ENCODE measurements around the gene NHSL2. TPM values are rescaled to one million over a fixed set of nuclear protein-coding genes. Genes with fewer than 3 reads are reported as not detected.

NHSL2 gene
- total and polyA plus RNA-seq, 2 of the 13 experiments (the other 11 are each of a cell fraction or from before 2014, with no cell fraction given), result not detected

DNA sequence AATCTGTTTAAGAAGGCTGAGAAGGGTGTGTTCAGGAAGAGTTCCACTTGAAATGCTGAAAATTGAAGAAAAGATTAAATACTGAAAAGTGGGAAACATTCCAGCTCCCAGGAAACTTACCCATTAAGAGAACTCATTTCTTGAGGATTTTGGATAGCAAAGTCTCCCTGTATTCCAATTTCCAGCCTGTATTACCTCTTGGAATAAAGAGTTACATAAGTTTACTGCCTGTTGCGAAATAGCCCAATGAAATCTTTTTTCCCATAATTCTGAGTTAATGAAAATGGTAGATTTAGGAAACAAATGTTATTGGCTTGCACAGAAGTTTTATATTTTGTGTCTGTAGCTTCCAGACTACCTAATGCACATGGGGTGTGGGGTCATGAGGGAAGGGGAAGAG, 12.0 kb downstream of the NHSL2 start:
- FAIRE-seq (no peak), DNase-seq (ENCODE audit: low spot score) (no peak), ATAC-seq (no peak)
- no peaks in the 10 kb centered on the region for H3K9me3 ChIP-seq (ENCODE audit: low read length)
- intact Hi-C loops (cut with micrococcal nuclease; ENCODE audit: unreplicated experiment) (no loop called here), in situ Hi-C loops (cut with HindIII; ENCODE audit: extremely low pct_ligation_motif_present, low pct_unique_long_range_greater_than_20kb) (no loop called here)
- no peaks in the 10 kb centered on the region for H3K27me3 ChIP-seq (ENCODE audit: control insufficient read depth in 1 of 2, insufficient read depth in 2 of 2, low read length in 2 of 2)
- TF ChIP-seq ZNF12 (CRISPR knock-in tag; IDR thresholded peaks at IDR 0.05) (no peak), CEBPB (IDR thresholded peaks at IDR 0.05; ENCODE audit: borderline replicate concordance, low read depth, low read length) (peak; percentile 50), SSRP1 (CRISPR knock-in tag; IDR thresholded peaks at IDR 0.05) (no peak)
- H3K4me1 ChIP-seq (ENCODE audit: insufficient read depth, low read length), result no peaks in the 10 kb centered on the region
- 11% methylated on average over 1 of the region's 1 CpG for WGBS (ENCODE audit: low lambda C conversion rate)
- H3K9ac ChIP-seq (ENCODE audit: insufficient read depth, low read depth, low read length), result no peak overlapping the region
- H3K4me3 ChIP-seq (replicated peaks in 1 of 3; ENCODE audit: insufficient read depth in 1 of 3, low read depth in 2 of 3, low read length in 3 of 3), result no peak overlapping the region
- no peaks in the 10 kb centered on the region for H3K79me2 ChIP-seq (ENCODE audit: insufficient read depth, low read length)
- BruUV-seq (replicated peaks), result no TSS peak
- H4K20me1 ChIP-seq (ENCODE audit: insufficient read depth, low read length), result no peaks in the 10 kb centered on the region
- ChIA-PET POLR2A (no interaction called here), CTCF (ENCODE audit: low intra/inter-chr PET ratio, low total read pairs) (no interaction called here)
- H3K36me3 ChIP-seq (replicated peaks in 1 of 2; ENCODE audit: control insufficient read depth in 1 of 2, insufficient read depth in 2 of 2, low read length in 2 of 2), result no peaks in the 10 kb centered on the region
- H2AFZ ChIP-seq (ENCODE audit: low read length), result no peak overlapping the region
- H3K27ac ChIP-seq (ENCODE audit: extremely low read length, insufficient read depth, low read length), result no peak overlapping the region
- H3K4me2 ChIP-seq (ENCODE audit: low read depth, low read length), result no peak overlapping the region

- no peak overlapping the region for H3K4me3 ChIP-seq (replicated peaks in 1 of 3; ENCODE audit: insufficient read depth in 1 of 3, low read depth in 2 of 3, low read length in 3 of 3)
- no peaks in the 10 kb centered on the region for H3K9me3 ChIP-seq (ENCODE audit: low read length)
- H3K4me2 ChIP-seq (ENCODE audit: low read depth, low read length), result no peak overlapping the region
- H3K27me3 ChIP-seq (ENCODE audit: control insufficient read depth in 1 of 2, insufficient read depth in 2 of 2, low read length in 2 of 2), result no peaks in the 10 kb centered on the region
- 40% methylated on average over 1 of the region's 3 CpGs for WGBS (ENCODE audit: low lambda C conversion rate)
- ATAC-seq, result no peak
- no peaks in the 10 kb centered on the region for H3K79me2 ChIP-seq (ENCODE audit: insufficient read depth, low read length)
- in situ Hi-C loops (cut with HindIII; ENCODE audit: extremely low pct_ligation_motif_present, low pct_unique_long_range_greater_than_20kb) (no loop called here), intact Hi-C loops (cut with micrococcal nuclease; ENCODE audit: unreplicated experiment) (no loop called here)
- POLR2A ChIA-PET, result no interaction called here
- H3K9ac ChIP-seq (ENCODE audit: insufficient read depth, low read depth, low read length), result no peak overlapping the region
- no TSS peak for BruUV-seq (replicated peaks)
- CTCF ChIA-PET (ENCODE audit: low intra/inter-chr PET ratio, low total read pairs), result no interaction called here
- FAIRE-seq, result no peak
- TF ChIP-seq ZNF3 (CRISPR knock-in tag; IDR thresholded peaks at IDR 0.05) (no peak), TSC22D2 (CRISPR knock-in tag; IDR thresholded peaks at IDR 0.05; ENCODE audit: borderline replicate concordance) (no peak)
- no peak overlapping the region for H2AFZ ChIP-seq (ENCODE audit: low read length)
- no peaks in the 10 kb centered on the region for H4K20me1 ChIP-seq (ENCODE audit: insufficient read depth, low read length)
- H3K4me1 ChIP-seq (ENCODE audit: insufficient read depth, low read length), result no peaks in the 10 kb centered on the region
- H3K27ac ChIP-seq (ENCODE audit: extremely low read length, insufficient read depth, low read length), result no peak overlapping the region
- no peaks in the 10 kb centered on the region for H3K36me3 ChIP-seq (replicated peaks in 1 of 2; ENCODE audit: control insufficient read depth in 1 of 2, insufficient read depth in 2 of 2, low read length in 2 of 2)
- DNase-seq (ENCODE audit: low spot score), result no peak
Measured at GRCh38 chrX:71923516-71923915, 12.9 kb downstream of the NHSL2 start.

All from HepG2 (cell line).